CD4-positive, alpha-beta T cell (primary cell): ENCODE results near the gene ACADS. TPM values are rescaled to one million over a fixed set of nuclear protein-coding genes. Genes with fewer than 3 reads are reported as not detected.

ENCODE experiments used
- ATAC-seq: fragments of 200-7000 bp; cut with Tn5 transposase; one replicate; pipeline ENCODE4 v1.10.0; 2022; ENCODE audit warnings: mild to moderate bottlenecking; ENCODE audit not compliant: poor library complexity
- CTCF ChIA-PET: fragments of 350-600 bp; sonication (Branson Sonifier 250); formaldehyde crosslinking; loops from one replicate; lab custom pipeline; 2021; ENCODE audit warnings: antibody characterized with exemption, inconsistent platforms; lab: Charles Lee
- POLR2A ChIA-PET: fragments of 350-600 bp; sonication (Branson Sonifier 250); formaldehyde crosslinking; loops from one replicate; lab custom pipeline; 2021; ENCODE audit warnings: antibody characterized with exemption, inconsistent platforms; lab: Charles Lee
- DNase-seq, 14 experiments: peaks; one replicate each; pipeline ENCODE4 v3.0.0-alpha.2; 2013 to 2020; ENCODE audit warnings: mixed read lengths in 2 of 14
- H3K27ac ChIP-seq, 2 donors: one replicate each; pipeline versions ENCODE4 v1.5.1 to v1.7.0; 2013; ENCODE audit warnings: low read length in 2 of 2, low read depth in 1 of 2, mild to moderate bottlenecking in 1 of 2
- H3K27me3 ChIP-seq, 2 experiments: 1 replicate in 1 of 2; 2 replicates in 1 of 2; pipeline versions ENCODE4 v1.6.1 to v1.7.0; 2013; ENCODE audit warnings: low read length in 2 of 2, control low read depth in 1 of 2, mild to moderate bottlenecking in 1 of 2, moderate library complexity in 1 of 2; ENCODE audit not compliant: insufficient read depth in 2 of 2, control insufficient read depth in 1 of 2
- H3K36me3 ChIP-seq: one replicate; pipeline ENCODE4 v1.6.1; 2013; ENCODE audit warnings: low read length, control low read depth; ENCODE audit not compliant: insufficient read depth
- H3K4me1 ChIP-seq: one replicate; pipeline ENCODE4 v1.6.1; 2013; ENCODE audit warnings: low read length, control low read depth; ENCODE audit not compliant: insufficient read depth
- H3K4me3 ChIP-seq: one replicate; pipeline ENCODE4 v1.5.1; 2013; ENCODE audit warnings: mild to moderate bottlenecking, low read length, moderate library complexity
- H3K9me3 ChIP-seq, 2 experiments: 1 replicate in 1 of 2; 2 replicates in 1 of 2; pipeline versions ENCODE4 v1.6.1 to v1.7.0; 2013; ENCODE audit warnings: low read length in 2 of 2, mild to moderate bottlenecking in 2 of 2, control low read depth in 1 of 2, moderate library complexity in 1 of 2; ENCODE audit not compliant: control insufficient read depth in 1 of 2, insufficient read depth in 1 of 2
- H3K27ac Mint-ChIP-seq: one replicate; pipeline ENCODE4 v1.8.0; 2020; ENCODE audit warnings: mixed read lengths
- H3K27me3 Mint-ChIP-seq: one replicate; pipeline ENCODE4 v1.8.0; 2021; ENCODE audit warnings: mixed read lengths
- H3K36me3 Mint-ChIP-seq: one replicate; pipeline ENCODE4 v1.8.0; 2021; ENCODE audit warnings: low read depth, mixed read lengths
- H3K4me1 Mint-ChIP-seq: one replicate; pipeline ENCODE4 v1.8.0; 2021; ENCODE audit warnings: low read depth, mixed read lengths
- H3K4me3 Mint-ChIP-seq: one replicate; pipeline ENCODE4 v1.8.0; 2020; ENCODE audit warnings: mild to moderate bottlenecking, mixed read lengths
- H3K9me3 Mint-ChIP-seq: one replicate; pipeline ENCODE4 v1.8.0; 2020; ENCODE audit warnings: mixed read lengths
- intact Hi-C, 2 experiments: fragments of 100-400 bp; cut with DNase I in 1 of 2; cut with micrococcal nuclease in 1 of 2; formaldehyde crosslinking; loops; one replicate each; pipeline versions ENCODE4 v1.15.1 to v1.9.0; 2023 to 2025; cut with DNase I, micrococcal nuclease
- total RNA-seq, 174 experiments: library from RNA in 2 of 174; stranded (reverse) in 2 of 174; gene quantifications; one replicate each; pipeline ENCODE4 v1.2.3 and lab custom pipeline; 2021 to 2026
- TF ChIP-seq, protein P1 (sequence below): fragments of 200-600 bp; IDR thresholded peaks from one replicate; pipeline ENCODE4 v1.8.0; 2022; ENCODE audit warnings: antibody characterized with exemption, mild to moderate bottlenecking

The ACADS gene
- total RNA-seq, 2 experiments from 2014 or later = 8.9 to 9.2 TPM

DNA sequence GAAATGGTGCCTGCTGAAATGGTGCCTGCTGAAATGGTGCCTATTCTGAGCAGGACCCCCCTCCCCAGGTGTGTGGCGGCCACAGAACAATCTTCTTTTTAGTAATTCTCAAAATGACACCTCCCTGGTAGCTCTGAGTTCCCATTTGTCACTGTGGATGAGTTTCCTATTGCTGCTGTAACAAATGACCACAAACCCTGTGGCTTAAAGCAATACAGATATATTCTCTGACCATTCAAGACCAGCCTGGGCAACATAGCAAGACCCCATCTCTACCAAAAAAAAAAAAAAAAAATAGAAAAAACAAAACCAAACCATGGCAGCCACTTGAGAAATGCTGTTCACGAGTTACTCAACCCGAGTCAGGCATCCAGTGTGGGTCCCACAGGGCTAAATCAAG lies 7.9 kb downstream of the ACADS start:
- no peaks in the 10 kb centered on the region for H3K4me1 Mint-ChIP-seq
- no peak overlapping the region for H3K27ac Mint-ChIP-seq
- no peaks in the 10 kb centered on the region for H3K27me3 Mint-ChIP-seq
- POLR2A ChIA-PET = interaction anchor here (0.6 kb wide), 1 partner anchor 114 kb away, joined by 4 read pairs; no protein-coding TSS in a partner anchor
- intact Hi-C loops = no loop called here
- H3K27me3 ChIP-seq = no peaks in the 10 kb centered on the region
- no peak overlapping the region for H3K27ac ChIP-seq
- TF ChIP-seq, protein P1, sequence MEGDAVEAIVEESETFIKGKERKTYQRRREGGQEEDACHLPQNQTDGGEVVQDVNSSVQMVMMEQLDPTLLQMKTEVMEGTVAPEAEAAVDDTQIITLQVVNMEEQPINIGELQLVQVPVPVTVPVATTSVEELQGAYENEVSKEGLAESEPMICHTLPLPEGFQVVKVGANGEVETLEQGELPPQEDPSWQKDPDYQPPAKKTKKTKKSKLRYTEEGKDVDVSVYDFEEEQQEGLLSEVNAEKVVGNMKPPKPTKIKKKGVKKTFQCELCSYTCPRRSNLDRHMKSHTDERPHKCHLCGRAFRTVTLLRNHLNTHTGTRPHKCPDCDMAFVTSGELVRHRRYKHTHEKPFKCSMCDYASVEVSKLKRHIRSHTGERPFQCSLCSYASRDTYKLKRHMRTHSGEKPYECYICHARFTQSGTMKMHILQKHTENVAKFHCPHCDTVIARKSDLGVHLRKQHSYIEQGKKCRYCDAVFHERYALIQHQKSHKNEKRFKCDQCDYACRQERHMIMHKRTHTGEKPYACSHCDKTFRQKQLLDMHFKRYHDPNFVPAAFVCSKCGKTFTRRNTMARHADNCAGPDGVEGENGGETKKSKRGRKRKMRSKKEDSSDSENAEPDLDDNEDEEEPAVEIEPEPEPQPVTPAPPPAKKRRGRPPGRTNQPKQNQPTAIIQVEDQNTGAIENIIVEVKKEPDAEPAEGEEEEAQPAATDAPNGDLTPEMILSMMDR = no peak
- CTCF ChIA-PET = no interaction called here
- H3K4me3 Mint-ChIP-seq = no peak overlapping the region
- no peaks in the 10 kb centered on the region for H3K9me3 Mint-ChIP-seq
- no peaks in the 10 kb centered on the region for H3K9me3 ChIP-seq
- peaks cover 33% of the 10 kb centered on the region for H3K36me3 Mint-ChIP-seq
- no peaks in the 10 kb centered on the region for H3K4me1 ChIP-seq
- DNase-seq (no peak), ATAC-seq (no peak)
- no peak overlapping the region for H3K4me3 ChIP-seq
- peaks cover 5% of the 10 kb centered on the region for H3K36me3 ChIP-seq

DNA sequence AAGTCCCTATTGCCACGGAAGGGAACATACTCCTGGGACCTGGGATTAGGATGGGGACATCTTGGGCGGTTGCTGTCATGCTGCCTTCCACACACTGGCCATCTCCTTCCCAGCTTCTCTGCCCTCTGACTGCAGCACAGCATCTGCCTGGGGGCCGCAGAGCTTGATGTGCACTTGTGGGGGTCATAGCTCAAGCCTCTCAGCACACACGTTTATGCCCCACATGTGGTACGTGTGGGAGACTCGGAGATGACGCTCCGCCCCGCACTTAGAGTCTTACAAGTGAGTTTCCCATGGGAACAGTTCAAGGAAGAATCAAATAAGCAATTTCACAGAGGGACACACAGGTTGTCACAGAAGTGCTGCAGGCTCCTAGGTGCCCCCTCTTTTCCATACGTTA lies 8.6 kb downstream of the ACADS start:
- TF ChIP-seq, protein P1 = no peak
- H3K36me3 Mint-ChIP-seq = peaks cover 33% of the 10 kb centered on the region
- H3K4me1 Mint-ChIP-seq = no peaks in the 10 kb centered on the region
- H3K27ac Mint-ChIP-seq = no peak overlapping the region
- ChIA-PET POLR2A (no interaction called here), CTCF (no interaction called here)
- no peak overlapping the region for H3K4me3 Mint-ChIP-seq
- H3K9me3 Mint-ChIP-seq = no peaks in the 10 kb centered on the region
- intact Hi-C loops = no loop called here
- H3K27me3 ChIP-seq = no peaks in the 10 kb centered on the region
- no peaks in the 10 kb centered on the region for H3K9me3 ChIP-seq
- no peak overlapping the region for H3K27ac ChIP-seq
- H3K27me3 Mint-ChIP-seq = no peaks in the 10 kb centered on the region
- DNase-seq (no peak), ATAC-seq (no peak)
- no peak overlapping the region for H3K4me3 ChIP-seq
- no peaks in the 10 kb centered on the region for H3K4me1 ChIP-seq
- peaks cover 5% of the 10 kb centered on the region for H3K36me3 ChIP-seq

DNA sequence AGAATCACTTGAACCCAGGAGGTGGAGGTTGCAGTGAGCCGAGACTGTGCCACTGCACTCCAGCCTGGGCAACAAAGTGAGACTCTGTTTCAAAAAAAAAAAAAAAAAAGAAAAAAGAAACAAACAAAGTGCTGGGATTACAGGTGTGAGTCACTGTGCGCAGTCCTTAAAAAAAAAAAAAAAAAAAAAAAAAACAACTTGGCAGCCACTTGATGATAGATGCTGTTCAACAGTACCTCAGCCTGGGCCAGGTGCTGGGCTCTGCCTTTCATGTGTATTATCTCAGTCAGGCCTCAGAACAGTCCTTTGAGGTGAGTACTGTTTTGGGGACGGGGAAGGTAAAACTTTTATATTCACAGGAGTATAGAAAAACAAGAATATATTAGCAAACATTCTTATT lies 9.6 kb downstream of the ACADS start:
- H3K4me3 ChIP-seq = no peak overlapping the region
- no peaks in the 10 kb centered on the region for H3K9me3 ChIP-seq
- Mint-ChIP-seq H3K4me3 (no peak overlapping the region), H3K27ac (no peak overlapping the region), H3K4me1 (no peaks in the 10 kb centered on the region), H3K9me3 (no peaks in the 10 kb centered on the region), H3K27me3 (no peaks in the 10 kb centered on the region), H3K36me3 (peaks cover 25% of the 10 kb centered on the region)
- intact Hi-C loops = no loop called here
- no peak overlapping the region for H3K27ac ChIP-seq
- DNase-seq (no peak), ATAC-seq (no peak)
- no peaks in the 10 kb centered on the region for H3K4me1 ChIP-seq
- H3K36me3 ChIP-seq = peaks cover 5% of the 10 kb centered on the region
- no peaks in the 10 kb centered on the region for H3K27me3 ChIP-seq
- TF ChIP-seq, protein P1 = no peak
- CTCF ChIA-PET = no interaction called here
- POLR2A ChIA-PET = no interaction called here
